GM21737 (cell line): ENCODE measurements around the gene ASIC2.

ENCODE experiments used
- ATAC-seq: cut with Tn5 transposase; IDR thresholded peaks from one replicate; pipeline ENCODE4 v1.9.1; 2021; ENCODE audit warnings: mild to moderate bottlenecking, moderate library complexity; ENCODE audit not compliant: unreplicated experiment

The ASIC2 gene

GRCh38 chr17:33033176-33033575, 259.9 kb downstream of the ASIC2 start:
- no peak for ATAC-seq

- no peak for ATAC-seq
Observed at GRCh38 chr17:33028778-33029177, 264.3 kb downstream of the ASIC2 start.

- ATAC-seq, result no peak
Observed at GRCh38 chr17:33028061-33028460, 265.0 kb downstream of the ASIC2 start.

- no peak for ATAC-seq
Observed at GRCh38 chr17:33024688-33025486, 268.2 kb downstream of the ASIC2 start.

- ATAC-seq, result no peak
Observed at GRCh38 chr17:33023790-33024189, 269.3 kb downstream of the ASIC2 start.

- no peak for ATAC-seq
Observed at GRCh38 chr17:33021731-33022408, 271.2 kb downstream of the ASIC2 start.

GRCh38 chr17:33019161-33019890, 273.8 kb downstream of the ASIC2 start:
- ATAC-seq, result no peak

GRCh38 chr17:33017366-33017765, 275.7 kb downstream of the ASIC2 start:
- ATAC-seq, result no peak

- ATAC-seq, result no peak
Observed at GRCh38 chr17:33016920-33017319, 276.2 kb downstream of the ASIC2 start.

GRCh38 chr17:33015716-33016346, 277.3 kb downstream of the ASIC2 start:
- ATAC-seq, result no peak

GRCh38 chr17:33014751-33015150, 278.3 kb downstream of the ASIC2 start:
- no peak for ATAC-seq

- no peak for ATAC-seq
Observed at GRCh38 chr17:33013596-33014375, 279.3 kb downstream of the ASIC2 start.

- no peak for ATAC-seq
Observed at GRCh38 chr17:33012522-33013033, 280.5 kb downstream of the ASIC2 start.

- ATAC-seq, result no peak
Observed at GRCh38 chr17:33009636-33010035, 283.5 kb downstream of the ASIC2 start.

- ATAC-seq, result no peak
Observed at GRCh38 chr17:33007186-33007585, 285.9 kb downstream of the ASIC2 start.

- no peak for ATAC-seq
Observed at GRCh38 chr17:33002246-33002645, 290.8 kb downstream of the ASIC2 start.

- ATAC-seq, result no peak
Observed at GRCh38 chr17:32998887-32999228, 294.2 kb downstream of the ASIC2 start.

- no peak for ATAC-seq
Observed at GRCh38 chr17:32998111-32998886, 294.8 kb downstream of the ASIC2 start.

- ATAC-seq, result no peak
Observed at GRCh38 chr17:32995416-32996045, 297.6 kb downstream of the ASIC2 start.
